GM19193 (cell line): Measurements from ENCODE around the gene NR1H4.

Experiments
- POLR2A ChIP-seq: IDR thresholded peaks from 4 replicates; pipeline ENCODE4 v1.6.1; 2011; ENCODE audit not compliant: insufficient read depth, insufficient read length; ENCODE audit errors: extremely low read depth

Gene NR1H4

DNA sequence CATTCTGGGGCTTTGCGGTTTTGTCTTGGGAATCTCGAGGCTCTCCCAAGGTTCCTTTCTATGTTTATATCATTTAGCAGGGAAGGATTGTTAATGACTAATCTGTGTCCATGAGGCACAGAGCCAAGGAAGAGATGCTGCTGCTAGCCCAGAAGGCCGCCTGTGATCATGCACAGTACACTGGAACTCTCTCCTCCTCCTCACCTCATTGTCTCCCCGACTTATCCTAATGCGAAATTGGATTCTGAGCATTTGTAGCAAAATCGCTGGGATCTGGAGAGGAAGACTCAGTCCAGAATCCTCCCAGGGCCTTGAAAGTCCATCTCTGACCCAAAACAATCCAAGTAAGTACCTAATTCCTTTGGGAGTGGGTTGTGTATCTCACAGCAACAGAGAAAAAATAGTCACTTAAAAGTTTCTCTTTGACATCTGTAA lies at the start of gene NR1H4:
TSS of gene NR1H4 (plus strand) at position 151 of the 435 bp plus-strand sequence. CDS start 19,458 bp downstream, outside the sequence.
- TF ChIP-seq POLR2A: no peak

DNA sequence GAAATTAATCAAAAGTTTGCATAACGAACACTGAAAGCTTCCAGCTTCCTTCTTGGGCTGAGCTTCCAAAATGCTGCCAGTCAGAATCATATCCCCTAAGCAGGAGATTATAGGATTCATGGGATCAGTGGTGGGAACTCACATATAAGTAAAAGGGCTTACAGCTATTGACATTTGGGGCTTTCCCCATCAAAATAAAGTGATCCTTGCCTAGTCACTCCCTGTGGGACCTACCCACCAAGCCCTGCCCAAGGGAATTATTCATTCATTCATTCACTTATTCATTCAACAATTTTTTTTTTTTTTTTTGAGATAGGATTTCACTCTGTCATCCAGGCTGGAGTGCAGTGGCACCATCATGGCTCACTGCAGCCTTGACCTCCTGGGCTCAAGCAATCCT lies 47.5 kb upstream of the NR1H4 start:
- TF ChIP-seq POLR2A: no peak

DNA sequence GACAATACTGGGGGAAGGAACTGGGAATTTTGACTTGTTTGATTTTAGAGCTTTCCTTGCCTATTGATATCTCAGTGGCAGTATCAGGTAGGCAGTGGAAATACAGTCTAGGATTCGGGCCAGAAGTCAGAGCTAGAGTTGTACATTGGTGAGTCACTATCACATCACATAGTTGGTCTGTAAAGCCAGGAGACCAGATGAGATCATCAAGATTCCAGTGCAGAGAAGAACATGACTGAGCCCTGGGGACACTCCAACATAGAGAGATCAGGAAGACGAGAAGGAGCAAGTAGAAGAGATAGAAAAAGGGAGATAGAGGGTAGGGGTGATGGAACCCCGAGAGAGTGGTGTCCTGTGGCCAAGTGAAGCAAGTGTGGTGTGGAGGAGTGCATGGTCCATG lies 46.6 kb upstream of the NR1H4 start:
- no peak for TF ChIP-seq POLR2A

DNA sequence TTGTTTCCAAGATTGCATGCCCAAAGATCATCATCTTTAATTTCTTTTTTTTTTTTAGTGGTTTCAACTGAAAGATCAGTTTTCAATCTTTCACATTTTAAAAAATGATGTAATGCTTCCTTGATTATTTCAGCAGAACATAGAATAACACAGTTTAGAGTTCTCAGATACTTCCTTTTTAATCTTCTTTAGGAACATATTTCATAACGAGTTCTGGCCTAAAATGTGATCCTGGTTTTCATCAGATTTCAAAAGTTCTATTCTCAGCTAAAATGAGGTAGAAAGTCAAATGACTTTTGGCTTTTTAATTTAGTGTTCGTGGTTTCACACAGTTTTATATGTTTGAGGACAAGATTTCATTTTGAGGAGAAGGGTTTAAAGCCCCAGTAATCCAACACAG lies 40.0 kb upstream of the NR1H4 start:
- no peak for TF ChIP-seq POLR2A

DNA sequence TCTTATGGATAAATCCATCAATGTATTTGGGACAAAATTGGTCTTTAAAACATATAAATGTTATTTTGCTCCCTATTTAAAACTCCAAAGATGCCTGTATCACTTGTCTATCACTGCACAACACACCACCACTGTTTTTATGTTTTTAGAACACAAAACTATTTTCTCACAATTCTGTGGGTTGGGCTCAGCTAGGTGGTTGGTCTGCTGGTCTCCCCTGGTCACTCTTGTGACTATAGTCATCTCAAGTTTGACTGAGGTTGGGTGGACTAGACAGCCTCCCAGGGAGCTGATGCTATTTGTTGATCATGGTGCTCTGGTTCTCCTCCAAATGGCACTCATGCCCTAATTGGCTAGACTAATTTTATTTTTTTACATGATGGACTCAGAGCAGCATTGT lies 39.5 kb upstream of the NR1H4 start:
- TF ChIP-seq POLR2A: no peak

DNA sequence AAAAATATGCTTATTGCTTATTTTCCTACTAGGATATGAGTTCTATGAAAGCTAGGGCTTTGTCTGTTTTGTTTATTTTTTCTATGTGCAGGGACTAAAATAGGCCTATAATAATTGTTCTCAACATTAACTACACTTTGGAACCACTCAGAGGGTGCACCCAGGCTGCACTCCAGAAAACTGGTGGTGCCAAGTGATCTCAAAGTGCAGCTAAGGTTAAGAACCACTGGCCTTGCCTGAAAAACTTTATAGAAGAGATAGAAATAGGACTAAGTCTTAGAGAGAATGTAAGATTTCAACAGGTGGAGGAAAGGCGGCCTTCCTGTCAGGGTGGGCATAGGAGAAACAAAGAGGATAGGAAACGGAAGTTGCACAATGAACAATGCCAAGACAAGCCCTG lies 37.7 kb upstream of the NR1H4 start:
- no peak for TF ChIP-seq POLR2A

DNA sequence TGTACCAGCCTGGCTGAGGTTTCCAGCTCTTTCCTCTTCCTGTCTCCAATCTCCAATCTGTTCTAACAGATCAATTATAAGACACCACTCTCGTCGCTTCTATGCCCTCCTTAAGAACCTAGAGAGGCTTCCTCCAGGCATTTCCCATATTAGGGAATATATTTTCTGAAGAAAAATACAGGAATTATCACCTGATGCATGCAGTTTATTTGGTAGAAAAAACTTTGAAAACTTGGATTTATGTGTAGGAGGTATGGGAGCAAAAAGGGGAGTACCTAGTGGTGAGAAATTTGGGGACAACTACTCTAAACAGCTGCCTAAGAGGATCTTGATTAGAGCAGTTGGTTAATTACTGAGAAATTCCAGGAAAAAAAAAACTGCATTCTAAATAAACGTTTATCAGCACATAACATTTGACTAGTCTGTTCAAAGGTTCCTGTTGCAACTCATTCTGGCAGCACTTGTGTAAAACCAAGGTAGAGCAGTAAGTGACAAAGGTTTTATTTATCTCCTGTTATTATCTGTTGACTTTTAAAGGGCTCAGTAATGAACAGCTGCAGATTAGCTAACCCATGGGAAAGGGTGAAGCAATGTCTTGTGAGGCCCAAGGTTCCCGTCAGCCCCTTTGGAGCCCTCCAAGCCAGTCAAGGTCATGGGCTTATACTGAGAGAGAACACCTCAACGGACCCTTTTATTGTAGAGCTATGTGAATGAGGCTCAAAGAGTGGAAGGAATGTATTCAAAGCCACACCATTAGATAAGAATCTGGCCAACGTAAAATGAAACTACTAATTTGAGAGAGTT lies 36.4 kb upstream of the NR1H4 start:
- no peak for TF ChIP-seq POLR2A

DNA sequence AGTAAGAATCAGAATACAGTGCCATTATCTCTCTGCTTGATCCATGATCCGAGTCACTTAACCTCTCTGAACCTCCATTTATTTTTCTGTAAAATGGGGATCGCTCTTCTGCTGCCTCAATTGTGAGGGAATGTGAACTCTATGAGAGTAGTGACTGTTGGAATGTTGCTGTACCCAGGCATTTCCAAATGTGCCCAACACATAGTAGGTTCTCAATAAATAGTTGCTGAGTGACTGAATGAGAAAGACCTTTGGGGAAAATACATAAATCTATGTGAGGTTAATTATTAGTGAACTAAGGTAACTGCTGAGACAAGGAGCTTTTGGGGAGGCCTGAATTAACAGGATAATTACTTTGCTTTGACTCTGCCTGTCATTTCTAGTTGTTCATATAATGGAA lies 33.9 kb upstream of the NR1H4 start:
- TF ChIP-seq POLR2A: no peak

DNA sequence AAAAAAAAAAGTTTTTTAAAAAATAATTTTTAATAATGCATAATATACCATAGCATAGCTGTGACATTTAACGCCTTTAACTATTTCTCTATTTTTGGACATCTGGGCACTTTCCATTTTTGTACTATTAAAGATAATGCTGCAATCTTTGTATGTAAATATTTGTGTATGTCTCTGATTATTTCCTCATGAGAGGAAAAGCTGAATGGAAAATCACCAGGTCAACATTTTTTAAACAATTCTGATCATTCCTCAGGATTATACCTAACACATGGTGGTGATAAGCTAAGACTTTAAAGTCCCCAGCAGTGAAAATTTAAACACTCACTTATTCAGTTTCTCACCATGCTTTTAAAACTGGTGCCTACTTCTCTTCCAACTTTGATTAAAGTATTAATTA lies 31.3 kb upstream of the NR1H4 start:
- no peak for TF ChIP-seq POLR2A

DNA sequence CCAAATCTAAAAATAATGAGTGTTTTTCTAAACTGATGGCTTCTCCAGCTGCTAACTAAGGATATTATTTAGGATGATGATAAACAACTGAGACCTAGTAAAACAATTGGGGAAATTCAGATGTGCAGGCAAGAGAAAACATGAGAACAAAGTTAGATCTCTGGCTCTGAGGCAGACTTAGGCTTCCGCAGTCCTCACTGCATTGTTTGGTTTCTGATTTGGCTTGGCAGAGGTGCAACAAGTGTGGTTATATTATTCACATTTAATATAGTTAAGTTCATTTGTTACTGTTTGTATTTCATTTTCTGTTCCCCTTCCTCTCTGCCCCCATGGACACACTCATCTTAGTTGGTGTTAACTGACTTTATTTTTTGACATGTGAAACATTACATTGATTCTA lies 30.2 kb upstream of the NR1H4 start:
- no peak for TF ChIP-seq POLR2A

DNA sequence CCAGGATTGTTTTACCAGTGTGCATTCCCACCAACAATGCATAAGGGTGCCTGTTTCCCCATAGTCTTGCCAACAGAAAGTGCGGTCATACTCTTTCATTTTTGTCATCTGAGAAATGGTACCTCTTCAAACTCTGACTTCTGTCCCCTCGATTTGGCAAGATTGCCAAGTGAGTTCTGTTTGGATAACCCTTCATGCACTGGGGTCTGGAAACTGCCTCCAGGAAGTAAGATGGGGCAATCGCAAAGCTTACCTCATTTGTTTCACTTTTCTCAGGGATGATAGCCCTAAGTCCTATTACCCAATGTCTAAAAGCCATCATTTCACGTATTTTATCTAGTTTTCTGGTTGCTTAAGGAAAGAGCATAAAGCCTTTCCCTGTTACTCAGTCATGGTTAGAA lies 28.6 kb upstream of the NR1H4 start:
- no peak for TF ChIP-seq POLR2A

DNA sequence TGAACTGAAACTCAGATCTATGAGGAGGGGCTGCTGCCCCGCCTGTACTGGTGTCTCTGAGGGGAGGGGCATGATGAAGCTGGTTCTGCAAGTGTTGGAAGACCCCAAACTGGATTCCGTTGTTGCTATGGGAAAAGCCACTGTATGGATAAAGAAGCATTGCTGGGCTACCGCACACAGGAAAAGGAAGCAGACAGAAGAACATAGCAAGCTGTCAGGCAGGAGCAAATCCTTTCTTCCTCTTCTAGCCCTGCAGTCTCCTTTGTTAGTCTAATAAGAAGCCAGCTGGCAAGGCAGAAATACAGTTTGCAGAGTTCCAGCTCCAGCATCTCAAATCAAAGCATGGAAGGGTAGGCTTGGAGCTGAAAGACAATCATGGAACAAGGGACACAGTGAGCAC lies 26.3 kb upstream of the NR1H4 start:
- no peak for TF ChIP-seq POLR2A

DNA sequence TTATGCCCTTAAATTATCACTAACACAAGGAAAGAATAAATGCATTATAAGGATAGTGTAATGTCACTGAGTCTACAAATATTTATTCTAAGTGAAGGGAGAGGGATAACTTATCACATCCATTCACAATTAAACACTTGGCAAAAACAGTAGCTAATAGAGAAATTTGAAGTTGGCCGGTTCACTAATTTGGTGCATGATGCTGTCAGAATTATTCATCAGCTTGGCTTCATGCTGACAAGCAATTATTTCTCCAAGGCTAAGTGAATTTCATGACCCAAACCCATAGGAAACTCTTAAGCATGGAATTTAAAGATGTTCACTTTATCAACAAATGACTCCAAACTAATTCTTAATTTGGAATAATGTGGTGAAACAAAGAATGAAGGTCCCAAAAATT lies 25.0 kb upstream of the NR1H4 start:
- TF ChIP-seq POLR2A: no peak

DNA sequence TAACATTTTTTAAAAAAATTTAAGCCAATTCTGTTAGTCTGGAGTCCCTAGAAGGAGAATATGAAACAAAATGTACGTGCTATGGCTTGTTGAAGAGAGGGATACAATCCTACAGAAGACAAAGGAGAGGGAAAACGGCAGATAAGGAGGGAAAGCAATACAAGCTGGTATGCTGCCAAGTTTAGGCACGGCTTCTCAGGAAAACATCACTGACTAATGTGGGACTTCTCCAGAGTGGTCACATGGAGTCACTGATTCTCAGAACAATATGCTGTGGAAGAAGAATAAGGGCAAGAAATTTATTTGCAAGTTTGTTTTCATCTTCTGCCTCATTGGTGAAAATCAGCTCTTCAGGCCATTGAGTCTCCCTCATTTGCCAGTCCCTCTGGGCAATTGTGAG lies 22.9 kb upstream of the NR1H4 start:
- TF ChIP-seq POLR2A: no peak

DNA sequence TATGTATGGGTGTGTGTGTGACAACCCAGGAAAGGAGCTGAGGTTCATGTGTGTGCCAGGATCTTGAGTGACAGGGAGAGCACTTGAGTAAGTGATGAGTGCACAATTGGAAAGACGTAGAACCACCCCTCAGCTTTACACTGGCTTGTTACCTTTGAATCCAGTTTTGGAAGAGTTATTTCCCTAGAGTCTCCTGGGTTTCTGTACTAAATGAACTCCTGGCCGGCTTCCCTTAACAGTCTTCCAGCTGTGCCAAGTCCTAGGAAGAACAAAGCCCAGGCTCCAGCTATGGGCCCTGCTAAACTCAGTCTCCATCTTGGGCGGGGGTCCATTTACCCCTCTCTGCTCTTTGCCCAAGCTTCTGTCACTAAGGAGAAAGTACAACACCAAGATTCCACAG lies 19.7 kb upstream of the NR1H4 start:
- TF ChIP-seq POLR2A: no peak

DNA sequence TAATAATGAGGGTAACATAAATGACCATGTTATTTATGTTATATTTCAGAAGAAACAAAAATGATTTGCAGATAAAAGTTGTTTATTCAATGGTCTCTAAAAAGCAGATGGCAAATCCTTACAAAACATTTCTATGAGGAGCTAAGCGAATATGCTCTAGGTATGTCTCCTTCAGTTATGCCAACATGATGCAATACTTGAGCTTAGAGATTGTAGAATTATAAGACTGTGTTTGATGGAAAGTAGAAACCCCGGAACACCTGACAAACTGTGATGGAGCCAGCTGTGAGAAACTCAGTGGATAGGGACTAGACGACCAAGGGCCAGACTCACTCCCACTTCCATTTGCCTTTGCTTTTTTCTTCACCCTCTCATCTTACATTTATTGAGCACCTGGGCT lies 17.8 kb upstream of the NR1H4 start:
- TF ChIP-seq POLR2A: no peak

DNA sequence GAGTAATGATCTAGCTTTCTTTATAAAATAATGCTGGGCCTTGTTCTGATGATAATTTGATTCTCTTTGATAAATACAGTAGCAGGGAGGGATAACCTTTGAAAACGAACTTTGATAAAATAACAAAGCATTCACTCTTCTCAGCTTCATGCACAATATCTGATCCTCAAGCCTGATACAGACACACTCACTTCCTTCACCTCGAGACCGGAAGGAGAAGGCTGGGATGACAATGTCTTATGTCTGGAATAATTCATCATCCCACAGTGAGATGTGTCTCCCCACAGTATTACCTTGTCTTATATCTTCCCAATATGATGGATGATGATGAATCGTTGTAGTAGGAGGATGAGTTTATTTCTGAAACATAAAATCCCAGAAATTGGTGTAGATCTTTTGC lies 15.5 kb upstream of the NR1H4 start:
- no peak for TF ChIP-seq POLR2A
